Measurements from ENCODE around the gene ERG. TPM values are rescaled to one million over a fixed set of nuclear protein-coding genes. Genes with fewer than 3 reads are reported as not detected.

ERG gene
- total RNA-seq, 1 donor from 2014 or later = 0.12 TPM

GRCh38 chr21:38356883-38357625, 141.2 kb downstream of the ERG start:
- Mint-ChIP-seq H3K9me3 (no peaks in the 10 kb centered on the region), H3K27me3 (no peaks in the 10 kb centered on the region), H3K36me3 (ENCODE audit: low read depth) (no peaks in the 10 kb centered on the region), H3K27ac (no peak overlapping the region), H3K4me1 (peaks cover 7% of the 10 kb centered on the region), H3K4me3 (no peak overlapping the region)
- DNase-seq = no peak
- intact Hi-C loops (cut with micrococcal nuclease) = loop anchor here (1.0 kb wide), 3 partner anchors 138 to 198 kb away; no protein-coding TSS in a partner anchor

DNA sequence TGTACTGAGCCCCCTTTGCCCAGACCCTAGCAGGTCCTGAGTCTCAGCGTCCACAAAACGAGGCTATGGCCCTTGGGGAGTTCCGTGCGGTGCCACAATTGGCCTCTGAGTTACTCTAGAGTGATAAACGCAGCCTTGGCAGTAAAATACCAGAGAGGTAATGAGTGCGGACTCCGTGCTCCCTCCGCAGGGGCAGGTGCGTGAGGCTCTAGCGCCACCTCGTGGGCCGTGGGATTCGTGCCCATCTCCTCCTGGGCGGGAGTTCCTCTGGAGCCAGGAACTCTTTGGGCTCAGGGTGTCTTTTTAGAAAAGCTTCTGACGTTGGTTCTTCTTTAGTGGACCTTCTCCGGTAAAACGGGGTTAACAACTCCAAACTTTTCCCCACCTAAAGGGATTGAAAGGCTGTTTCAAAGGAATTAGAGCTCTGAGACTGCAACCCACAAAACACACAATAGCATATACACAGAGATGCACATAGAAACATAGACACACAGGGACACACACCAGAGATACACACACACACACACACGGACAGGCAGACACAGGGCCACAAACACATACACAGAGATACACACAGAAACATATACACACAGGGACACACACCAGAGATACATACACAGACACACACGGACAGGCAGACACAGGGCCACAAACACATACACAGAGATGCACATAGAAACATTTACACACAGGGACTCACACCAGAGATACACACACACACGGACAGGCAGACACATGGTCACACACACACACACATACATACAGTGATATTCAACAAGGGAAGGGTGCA, 142.1 kb downstream of the ERG start:
- DNase-seq = peak; percentile 92
- Mint-ChIP-seq H3K4me3 (no peak overlapping the region), H3K36me3 (ENCODE audit: low read depth) (no peaks in the 10 kb centered on the region), H3K4me1 (peaks cover 16% of the 10 kb centered on the region), H3K27ac (no peak overlapping the region), H3K27me3 (no peaks in the 10 kb centered on the region), H3K9me3 (no peaks in the 10 kb centered on the region)
- intact Hi-C loops (cut with micrococcal nuclease) = loop anchor here (1.0 kb wide), 3 partner anchors 137 to 197 kb away; no protein-coding TSS in a partner anchor

- no peaks in the 10 kb centered on the region for H3K36me3 Mint-ChIP-seq (ENCODE audit: low read depth)
- peaks cover 19% of the 10 kb centered on the region for H3K4me1 Mint-ChIP-seq
- intact Hi-C loops (cut with micrococcal nuclease) = no loop called here
- DNase-seq = no peak
- no peak overlapping the region for H3K4me3 Mint-ChIP-seq
- H3K27ac Mint-ChIP-seq = no peak overlapping the region
- no peaks in the 10 kb centered on the region for H3K9me3 Mint-ChIP-seq
- H3K27me3 Mint-ChIP-seq = no peaks in the 10 kb centered on the region
These were observed 142.9 kb downstream of the ERG start for GRCh38 chr21:38355353-38355752.

DNA sequence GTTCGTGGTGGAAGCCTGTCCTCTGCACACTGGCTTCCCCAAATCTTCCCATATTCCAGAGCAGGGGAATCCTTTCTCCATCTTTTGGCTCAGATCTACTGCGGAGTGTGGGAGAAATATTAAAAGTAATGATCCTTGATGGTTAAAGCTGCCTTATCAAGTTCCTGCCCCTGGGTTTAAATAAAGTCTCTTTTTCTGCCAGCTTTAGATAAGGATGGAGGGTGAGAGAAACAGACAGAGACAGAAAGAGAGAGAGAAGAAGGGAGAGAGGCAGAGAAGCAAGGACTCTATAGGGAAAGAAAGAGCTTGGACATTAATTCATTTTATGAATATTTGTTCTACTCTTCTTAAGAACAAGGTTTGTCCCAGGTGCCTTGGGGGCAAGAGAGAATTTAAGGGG, 143.5 kb downstream of the ERG start:
- Mint-ChIP-seq H3K27ac (no peak overlapping the region), H3K9me3 (no peaks in the 10 kb centered on the region), H3K27me3 (no peaks in the 10 kb centered on the region), H3K4me3 (peak overlapping the region; percentile 2), H3K4me1 (peaks cover 25% of the 10 kb centered on the region), H3K36me3 (ENCODE audit: low read depth) (no peaks in the 10 kb centered on the region)
- intact Hi-C loops (cut with micrococcal nuclease) = no loop called here
- DNase-seq = no peak

GRCh38 chr21:38354231-38354630, 144.0 kb downstream of the ERG start:
- H3K9me3 Mint-ChIP-seq = no peaks in the 10 kb centered on the region
- no peak overlapping the region for H3K27ac Mint-ChIP-seq
- H3K4me1 Mint-ChIP-seq = peaks cover 29% of the 10 kb centered on the region
- DNase-seq = no peak
- H3K27me3 Mint-ChIP-seq = no peaks in the 10 kb centered on the region
- intact Hi-C loops (cut with micrococcal nuclease) = no loop called here
- no peaks in the 10 kb centered on the region for H3K36me3 Mint-ChIP-seq (ENCODE audit: low read depth)
- peak overlapping the region; percentile 2 for H3K4me3 Mint-ChIP-seq

DNA sequence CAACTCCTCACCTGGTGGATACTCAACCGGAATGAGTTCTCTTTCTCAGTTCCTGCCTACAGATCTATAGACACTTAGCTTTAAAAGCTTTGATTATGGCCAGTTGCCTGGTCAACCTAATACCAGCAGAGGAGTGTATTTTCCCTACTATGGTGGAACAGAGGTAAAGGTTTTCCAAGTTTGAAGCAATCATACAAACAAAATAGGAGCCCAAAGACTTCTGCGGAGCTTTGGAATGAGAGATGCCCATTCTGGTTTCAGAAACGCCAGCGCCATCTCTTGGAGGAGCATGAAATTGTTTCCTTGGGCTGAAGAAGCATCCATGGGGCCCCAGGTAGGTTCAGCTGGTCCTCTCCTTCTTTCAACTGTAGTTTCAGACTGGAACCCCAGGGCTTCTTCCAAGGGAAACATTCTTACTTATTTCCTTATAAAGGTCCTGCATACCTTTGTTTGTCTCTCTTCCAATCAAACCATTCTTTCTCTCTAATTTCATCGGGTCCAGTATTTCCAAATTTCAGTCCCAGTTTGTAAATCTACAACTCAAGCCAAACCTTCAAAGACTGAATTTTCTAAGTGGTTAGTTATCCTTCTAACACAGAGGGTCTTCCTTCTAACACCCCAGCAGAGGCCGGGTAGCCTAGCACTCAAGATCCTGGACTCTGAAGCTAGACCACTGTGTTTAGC, 145.6 kb downstream of the ERG start:
- H3K27ac Mint-ChIP-seq = peak overlapping the region; percentile 34
- no peaks in the 10 kb centered on the region for H3K9me3 Mint-ChIP-seq
- peak overlapping the region; percentile 38 for H3K4me3 Mint-ChIP-seq
- intact Hi-C loops (cut with micrococcal nuclease) = loop anchor here (1.0 kb wide), 2 partner anchors 133 to 193 kb away; no protein-coding TSS in a partner anchor
- no peaks in the 10 kb centered on the region for H3K36me3 Mint-ChIP-seq (ENCODE audit: low read depth)
- no peaks in the 10 kb centered on the region for H3K27me3 Mint-ChIP-seq
- peak; percentile 81 for DNase-seq
- peaks cover 40% of the 10 kb centered on the region for H3K4me1 Mint-ChIP-seq

DNA sequence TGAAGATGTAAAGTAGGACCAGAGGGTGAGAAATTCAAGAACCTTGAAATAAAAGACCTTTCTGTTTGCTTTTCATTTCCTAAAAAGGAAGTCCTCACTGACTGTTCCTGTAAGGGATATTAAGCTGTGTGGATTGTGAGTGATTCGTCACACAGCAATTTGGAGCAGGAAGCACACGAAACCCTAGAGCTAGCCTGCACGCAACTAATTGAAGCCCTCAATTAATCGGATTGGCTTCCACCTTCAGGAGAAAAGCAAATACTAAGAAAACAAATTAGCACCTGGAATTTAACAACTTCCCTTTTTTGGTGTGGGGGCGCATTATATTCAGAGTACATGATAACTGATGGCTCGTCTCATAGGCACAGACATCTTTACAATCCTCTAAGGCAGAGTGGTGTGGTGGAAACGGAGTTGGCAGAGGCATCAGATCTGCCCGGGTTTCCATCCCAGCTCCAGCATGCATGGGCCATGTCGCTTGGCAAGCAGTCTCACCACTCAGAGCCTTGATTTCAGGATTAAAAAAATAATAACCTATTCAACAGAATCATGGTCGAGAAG, 146.2 kb downstream of the ERG start:
- H3K27me3 Mint-ChIP-seq = no peaks in the 10 kb centered on the region
- intact Hi-C loops (cut with micrococcal nuclease) = loop anchor here (1.0 kb wide), 2 partner anchors 133 to 193 kb away; no protein-coding TSS in a partner anchor
- H3K4me3 Mint-ChIP-seq = peak overlapping the region; percentile 38
- H3K9me3 Mint-ChIP-seq = no peaks in the 10 kb centered on the region
- peak overlapping the region; percentile 79 for H3K27ac Mint-ChIP-seq
- no peak for DNase-seq
- H3K36me3 Mint-ChIP-seq (ENCODE audit: low read depth) = no peaks in the 10 kb centered on the region
- peaks cover 40% of the 10 kb centered on the region for H3K4me1 Mint-ChIP-seq

GRCh38 chr21:38351176-38351959, 146.9 kb downstream of the ERG start:
- Mint-ChIP-seq H3K4me3 (peak overlapping the region; percentile 38), H3K4me1 (peaks cover 40% of the 10 kb centered on the region), H3K27me3 (no peaks in the 10 kb centered on the region), H3K27ac (peak overlapping the region; percentile 79), H3K36me3 (ENCODE audit: low read depth) (no peaks in the 10 kb centered on the region), H3K9me3 (peaks cover under 1% of the 10 kb centered on the region)
- intact Hi-C loops (cut with micrococcal nuclease) = no loop called here
- no peak for DNase-seq

GRCh38 chr21:38350684-38351083, 147.6 kb downstream of the ERG start:
- Mint-ChIP-seq H3K9me3 (peaks cover 5% of the 10 kb centered on the region), H3K27ac (peak overlapping the region; percentile 68), H3K27me3 (no peaks in the 10 kb centered on the region), H3K36me3 (ENCODE audit: low read depth) (no peaks in the 10 kb centered on the region), H3K4me3 (no peak overlapping the region), H3K4me1 (peaks cover 40% of the 10 kb centered on the region)
- intact Hi-C loops (cut with micrococcal nuclease) = no loop called here
- no peak for DNase-seq

DNA sequence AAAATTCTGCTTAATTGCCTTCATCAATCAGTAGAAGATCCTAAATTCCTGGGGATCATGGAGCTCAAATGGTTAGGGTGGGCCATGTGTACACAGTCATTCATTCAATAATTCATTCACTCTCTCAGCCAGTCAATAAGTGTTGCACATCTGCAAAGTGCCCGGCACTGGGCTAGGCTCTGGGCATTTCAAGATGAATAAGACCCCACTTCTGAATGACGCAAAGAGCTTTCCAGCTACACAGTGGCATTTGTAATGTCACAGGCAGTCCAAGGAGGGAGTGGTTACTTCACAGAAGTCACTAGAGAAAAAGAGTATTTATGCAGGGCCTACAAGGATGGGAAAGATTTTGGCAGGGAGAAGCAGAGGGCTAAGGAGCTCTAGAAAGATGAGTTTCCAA, 148.3 kb downstream of the ERG start:
- Mint-ChIP-seq H3K27me3 (no peaks in the 10 kb centered on the region), H3K4me3 (no peak overlapping the region), H3K27ac (peak overlapping the region; percentile 88), H3K36me3 (ENCODE audit: low read depth) (no peaks in the 10 kb centered on the region), H3K9me3 (peaks cover 5% of the 10 kb centered on the region), H3K4me1 (peaks cover 40% of the 10 kb centered on the region)
- intact Hi-C loops (cut with micrococcal nuclease) = loop anchor here (1.0 to 5.0 kb wide), 5 partner anchors 22 to 105 kb away; no protein-coding TSS in a partner anchor
- DNase-seq = no peak

- Mint-ChIP-seq H3K27ac (peak overlapping the region; percentile 88), H3K9me3 (peaks cover 5% of the 10 kb centered on the region), H3K27me3 (no peaks in the 10 kb centered on the region), H3K4me1 (peaks cover 40% of the 10 kb centered on the region), H3K36me3 (ENCODE audit: low read depth) (no peaks in the 10 kb centered on the region), H3K4me3 (no peak overlapping the region)
- DNase-seq = no peak
- intact Hi-C loops (cut with micrococcal nuclease) = loop anchor here (1.0 to 5.0 kb wide), 5 partner anchors 21 to 104 kb away; no protein-coding TSS in a partner anchor
These were observed 149.0 kb downstream of the ERG start for GRCh38 chr21:38349111-38349746.

GRCh38 chr21:38346286-38346685, 152.0 kb downstream of the ERG start:
- intact Hi-C loops (cut with micrococcal nuclease) = loop anchor here (5.0 kb wide), 1 partner anchor 34 kb away; no protein-coding TSS in a partner anchor
- H3K9me3 Mint-ChIP-seq = peaks cover 5% of the 10 kb centered on the region
- no peaks in the 10 kb centered on the region for H3K27me3 Mint-ChIP-seq
- no peaks in the 10 kb centered on the region for H3K36me3 Mint-ChIP-seq (ENCODE audit: low read depth)
- no peak overlapping the region for H3K4me3 Mint-ChIP-seq
- peaks cover 25% of the 10 kb centered on the region for H3K4me1 Mint-ChIP-seq
- no peak for DNase-seq
- H3K27ac Mint-ChIP-seq = no peak overlapping the region

Measured in activated CD4-positive, alpha-beta T cell treated with anti-CD3 and anti-CD28 coated beads, Interleukin-2, amount 10 ng/mL, durations not matched to agents 24 days and 14 days (primary cell).